ENCODE measurements around the gene PJVK.

- TF ChIP-seq POLR2A (IDR thresholded peaks at IDR 0.05; ENCODE audit: low read depth, low read length) (no peak), CTCF (IDR thresholded peaks at IDR 0.05 in 2 of 3, conservative IDR thresholded peaks at IDR 0.05 in 1 of 3; ENCODE audit: control insufficient read depth in 2 of 3, extremely low read depth in 1 of 3, insufficient read depth in 1 of 3, low read depth in 3 of 3, low read length in 3 of 3) (no peak), REST (IDR thresholded peaks at IDR 0.05; ENCODE audit: low read depth, low read length) (no peak), CHD2 (IDR thresholded peaks at IDR 0.05; ENCODE audit: borderline replicate concordance, low read depth, low read length) (no peak), RELA (IDR thresholded peaks at IDR 0.05; ENCODE audit: borderline replicate concordance, partially characterized antibody) (no peak)
- TF ChIP-seq, protein P1, sequence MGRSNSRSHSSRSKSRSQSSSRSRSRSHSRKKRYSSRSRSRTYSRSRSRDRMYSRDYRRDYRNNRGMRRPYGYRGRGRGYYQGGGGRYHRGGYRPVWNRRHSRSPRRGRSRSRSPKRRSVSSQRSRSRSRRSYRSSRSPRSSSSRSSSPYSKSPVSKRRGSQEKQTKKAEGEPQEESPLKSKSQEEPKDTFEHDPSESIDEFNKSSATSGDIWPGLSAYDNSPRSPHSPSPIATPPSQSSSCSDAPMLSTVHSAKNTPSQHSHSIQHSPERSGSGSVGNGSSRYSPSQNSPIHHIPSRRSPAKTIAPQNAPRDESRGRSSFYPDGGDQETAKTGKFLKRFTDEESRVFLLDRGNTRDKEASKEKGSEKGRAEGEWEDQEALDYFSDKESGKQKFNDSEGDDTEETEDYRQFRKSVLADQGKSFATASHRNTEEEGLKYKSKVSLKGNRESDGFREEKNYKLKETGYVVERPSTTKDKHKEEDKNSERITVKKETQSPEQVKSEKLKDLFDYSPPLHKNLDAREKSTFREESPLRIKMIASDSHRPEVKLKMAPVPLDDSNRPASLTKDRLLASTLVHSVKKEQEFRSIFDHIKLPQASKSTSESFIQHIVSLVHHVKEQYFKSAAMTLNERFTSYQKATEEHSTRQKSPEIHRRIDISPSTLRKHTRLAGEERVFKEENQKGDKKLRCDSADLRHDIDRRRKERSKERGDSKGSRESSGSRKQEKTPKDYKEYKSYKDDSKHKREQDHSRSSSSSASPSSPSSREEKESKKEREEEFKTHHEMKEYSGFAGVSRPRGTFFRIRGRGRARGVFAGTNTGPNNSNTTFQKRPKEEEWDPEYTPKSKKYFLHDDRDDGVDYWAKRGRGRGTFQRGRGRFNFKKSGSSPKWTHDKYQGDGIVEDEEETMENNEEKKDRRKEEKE (IDR thresholded peaks at IDR 0.05), result no peak
- TF ChIP-seq, protein P2, sequence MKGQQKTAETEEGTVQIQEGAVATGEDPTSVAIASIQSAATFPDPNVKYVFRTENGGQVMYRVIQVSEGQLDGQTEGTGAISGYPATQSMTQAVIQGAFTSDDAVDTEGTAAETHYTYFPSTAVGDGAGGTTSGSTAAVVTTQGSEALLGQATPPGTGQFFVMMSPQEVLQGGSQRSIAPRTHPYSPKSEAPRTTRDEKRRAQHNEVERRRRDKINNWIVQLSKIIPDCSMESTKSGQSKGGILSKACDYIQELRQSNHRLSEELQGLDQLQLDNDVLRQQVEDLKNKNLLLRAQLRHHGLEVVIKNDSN (IDR thresholded peaks at IDR 0.05; ENCODE audit: borderline replicate concordance, extremely low read length, insufficient read depth, low read depth, low read length), result no peak
- TF ChIP-seq, protein P3, sequence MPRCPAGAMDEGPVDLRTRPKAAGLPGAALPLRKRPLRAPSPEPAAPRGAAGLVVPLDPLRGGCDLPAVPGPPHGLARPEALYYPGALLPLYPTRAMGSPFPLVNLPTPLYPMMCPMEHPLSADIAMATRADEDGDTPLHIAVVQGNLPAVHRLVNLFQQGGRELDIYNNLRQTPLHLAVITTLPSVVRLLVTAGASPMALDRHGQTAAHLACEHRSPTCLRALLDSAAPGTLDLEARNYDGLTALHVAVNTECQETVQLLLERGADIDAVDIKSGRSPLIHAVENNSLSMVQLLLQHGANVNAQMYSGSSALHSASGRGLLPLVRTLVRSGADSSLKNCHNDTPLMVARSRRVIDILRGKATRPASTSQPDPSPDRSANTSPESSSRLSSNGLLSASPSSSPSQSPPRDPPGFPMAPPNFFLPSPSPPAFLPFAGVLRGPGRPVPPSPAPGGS (IDR thresholded peaks at IDR 0.05; ENCODE audit: borderline replicate concordance, insufficient read depth, low read depth, low read length, poor library complexity, severe bottlenecking), result no peak
Observed at GRCh38 chr2:178474560-178474959, 23.4 kb downstream of the PJVK start.
